ENCODE measurements around the gene MRPS5.

The MRPS5 gene

DNA sequence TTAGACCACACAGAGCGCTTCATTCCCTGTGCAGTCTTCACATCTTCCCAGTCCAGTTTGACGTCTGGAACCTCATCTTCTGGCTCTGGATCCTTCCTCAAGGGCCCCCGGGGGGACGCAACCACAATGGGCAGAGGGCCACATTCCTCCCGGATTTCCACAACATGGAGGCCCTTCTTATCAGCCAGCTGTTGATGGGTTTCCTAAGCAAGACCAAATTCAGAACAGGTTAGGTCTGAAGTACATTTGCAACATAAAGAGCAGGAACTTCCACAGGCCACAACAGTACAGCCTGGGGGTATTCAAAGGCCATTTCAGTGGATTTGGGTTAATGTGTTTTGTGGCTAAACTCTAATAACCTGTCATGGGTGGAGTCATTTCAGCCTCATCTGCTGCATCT lies 34.2 kb downstream of the MRPS5 start:
- TF ChIP-seq CTCF (IDR thresholded peaks at IDR 0.05; ENCODE audit: borderline replicate concordance, extremely low read depth, low read length, poor library complexity, severe bottlenecking) (no peak), EZH2 (IDR thresholded peaks at IDR 0.05; ENCODE audit: borderline replicate concordance, low read depth, low read length, severe bottlenecking) (no peak)
- H3K4me1 ChIP-seq (ENCODE audit: insufficient read depth, low read length): no peaks in the 10 kb centered on the region
- peaks cover 9% of the 10 kb centered on the region; the same call in 1 of the 2 replicates for H4K20me1 ChIP-seq (ENCODE audit: insufficient read depth, low read length)
- H3K9me3 ChIP-seq (ENCODE audit: insufficient read depth, low read length, severe bottlenecking): no peaks in the 10 kb centered on the region
- no peak overlapping the region for H3K9ac ChIP-seq (ENCODE audit: low read depth, low read length)
- H3K27me3 ChIP-seq (ENCODE audit: insufficient read depth, low read length, poor library complexity): no peaks in the 10 kb centered on the region
- H3K27ac ChIP-seq (ENCODE audit: low read length): no peak overlapping the region
- ATAC-seq (ENCODE audit: insufficient read depth, low read depth) (no peak), DNase-seq (no peak)
- no peak overlapping the region for H2AFZ ChIP-seq (ENCODE audit: low read depth, low read length)
- no peak overlapping the region for H3K4me2 ChIP-seq (ENCODE audit: insufficient read depth, low read length)
- no peak overlapping the region for H3K4me3 ChIP-seq (ENCODE audit: low read depth in 1 of 2, low read length in 2 of 2)
- H3K79me2 ChIP-seq (ENCODE audit: insufficient read depth, low read length): no peaks in the 10 kb centered on the region
- peaks cover 69% of the 10 kb centered on the region for H3K36me3 ChIP-seq (ENCODE audit: insufficient read depth, low read length)

DNA sequence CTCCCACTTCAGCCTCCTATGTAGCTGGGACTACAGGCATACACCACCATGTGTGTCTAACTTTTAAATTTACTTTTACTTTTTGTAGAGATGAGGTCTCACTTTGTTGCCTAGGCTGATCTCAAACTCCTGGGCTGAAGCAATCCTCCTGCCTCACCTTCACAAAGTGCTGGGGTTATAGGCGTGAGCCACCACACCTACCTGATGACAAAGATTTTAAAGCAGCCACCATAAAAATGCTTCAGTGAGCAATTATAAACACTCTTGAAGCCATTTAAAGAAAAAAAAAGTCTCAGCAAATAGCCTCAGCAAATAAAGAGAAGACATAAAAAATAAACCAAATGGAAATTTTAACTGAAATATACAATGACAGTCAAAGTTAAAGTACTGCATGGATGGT lies 35.6 kb downstream of the MRPS5 start:
- Histone ChIP-seq H4K20me1 (ENCODE audit: insufficient read depth, low read length) (no peaks in the 10 kb centered on the region), H3K4me1 (ENCODE audit: insufficient read depth, low read length) (no peaks in the 10 kb centered on the region), H3K9ac (ENCODE audit: low read depth, low read length) (no peak overlapping the region), H3K36me3 (ENCODE audit: insufficient read depth, low read length) (peaks cover 56% of the 10 kb centered on the region), H3K27me3 (ENCODE audit: insufficient read depth, low read length, poor library complexity) (no peaks in the 10 kb centered on the region), H3K27ac (ENCODE audit: low read length) (no peak overlapping the region), H3K4me2 (ENCODE audit: insufficient read depth, low read length) (no peak overlapping the region), H3K9me3 (ENCODE audit: insufficient read depth, low read length, severe bottlenecking) (no peaks in the 10 kb centered on the region), H3K4me3 (ENCODE audit: low read depth in 1 of 2, low read length in 2 of 2) (no peak overlapping the region), H3K79me2 (ENCODE audit: insufficient read depth, low read length) (no peaks in the 10 kb centered on the region), H2AFZ (ENCODE audit: low read depth, low read length) (no peak overlapping the region)
- TF ChIP-seq EZH2 (IDR thresholded peaks at IDR 0.05; ENCODE audit: borderline replicate concordance, low read depth, low read length, severe bottlenecking) (no peak), CTCF (IDR thresholded peaks at IDR 0.05; ENCODE audit: borderline replicate concordance, extremely low read depth, low read length, poor library complexity, severe bottlenecking) (no peak)
- DNase-seq (no peak), ATAC-seq (ENCODE audit: insufficient read depth, low read depth) (no peak)

GRCh38 chr2:95082477-95082876 lies 39.1 kb downstream of the MRPS5 start:
- ATAC-seq (ENCODE audit: insufficient read depth, low read depth) (no peak), DNase-seq (no peak)
- no peak overlapping the region for H3K9ac ChIP-seq (ENCODE audit: low read depth, low read length)
- no peak overlapping the region for H3K4me3 ChIP-seq (ENCODE audit: low read depth in 1 of 2, low read length in 2 of 2)
- H3K27me3 ChIP-seq (ENCODE audit: insufficient read depth, low read length, poor library complexity): no peaks in the 10 kb centered on the region
- H3K79me2 ChIP-seq (ENCODE audit: insufficient read depth, low read length): no peaks in the 10 kb centered on the region
- no peaks in the 10 kb centered on the region for H4K20me1 ChIP-seq (ENCODE audit: insufficient read depth, low read length)
- H3K9me3 ChIP-seq (ENCODE audit: insufficient read depth, low read length, severe bottlenecking): no peaks in the 10 kb centered on the region
- H3K4me2 ChIP-seq (ENCODE audit: insufficient read depth, low read length): no peak overlapping the region
- TF ChIP-seq EZH2 (IDR thresholded peaks at IDR 0.05; ENCODE audit: borderline replicate concordance, low read depth, low read length, severe bottlenecking) (no peak), CTCF (IDR thresholded peaks at IDR 0.05; ENCODE audit: borderline replicate concordance, extremely low read depth, low read length, poor library complexity, severe bottlenecking) (no peak)
- peaks cover 7% of the 10 kb centered on the region for H3K4me1 ChIP-seq (ENCODE audit: insufficient read depth, low read length)
- no peak overlapping the region for H2AFZ ChIP-seq (ENCODE audit: low read depth, low read length)
- H3K36me3 ChIP-seq (ENCODE audit: insufficient read depth, low read length): peaks cover 27% of the 10 kb centered on the region
- H3K27ac ChIP-seq (ENCODE audit: low read length): no peak overlapping the region

DNA sequence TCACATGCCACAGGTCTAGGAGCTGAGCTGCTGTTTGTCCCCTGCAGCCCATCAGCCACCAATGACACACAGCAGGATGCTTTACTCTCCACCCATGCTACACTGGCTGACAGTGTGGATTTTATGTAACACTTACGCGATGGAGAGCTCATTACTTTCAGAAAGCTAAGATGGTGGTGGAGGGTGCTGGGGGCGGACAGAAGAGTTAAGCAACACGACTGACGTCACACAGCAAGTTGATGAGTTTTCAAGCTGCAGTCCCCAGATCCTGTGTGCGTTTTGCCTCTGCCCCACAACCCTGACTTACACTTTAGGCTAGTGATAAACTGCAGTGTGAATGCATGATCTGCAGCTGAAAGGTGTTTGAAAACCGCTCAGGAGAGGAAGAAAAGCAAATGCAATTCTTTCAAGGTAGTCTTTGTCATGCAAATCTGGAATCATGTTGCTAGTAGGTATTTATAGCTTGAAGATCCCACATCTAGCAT lies 42.4 kb downstream of the MRPS5 start:
- no peak for DNase-seq
- H3K4me3 ChIP-seq (ENCODE audit: low read depth in 1 of 2, low read length in 2 of 2): no peak overlapping the region
- no peak overlapping the region for H2AFZ ChIP-seq (ENCODE audit: low read depth, low read length)
- H4K20me1 ChIP-seq (ENCODE audit: insufficient read depth, low read length): no peaks in the 10 kb centered on the region
- ATAC-seq (ENCODE audit: insufficient read depth, low read depth): no peak
- H3K9ac ChIP-seq (ENCODE audit: low read depth, low read length): no peak overlapping the region
- H3K4me2 ChIP-seq (ENCODE audit: insufficient read depth, low read length): no peak overlapping the region
- TF ChIP-seq EZH2 (IDR thresholded peaks at IDR 0.05; ENCODE audit: borderline replicate concordance, low read depth, low read length, severe bottlenecking): no peak
- TF ChIP-seq CTCF (IDR thresholded peaks at IDR 0.05; ENCODE audit: borderline replicate concordance, extremely low read depth, low read length, poor library complexity, severe bottlenecking): no peak
- H3K9me3 ChIP-seq (ENCODE audit: insufficient read depth, low read length, severe bottlenecking): no peaks in the 10 kb centered on the region
- H3K27me3 ChIP-seq (ENCODE audit: insufficient read depth, low read length, poor library complexity): no peaks in the 10 kb centered on the region
- H3K27ac ChIP-seq (ENCODE audit: low read length): no peak overlapping the region
- H3K4me1 ChIP-seq (ENCODE audit: insufficient read depth, low read length): peaks cover 40% of the 10 kb centered on the region
- H3K79me2 ChIP-seq (ENCODE audit: insufficient read depth, low read length): peaks cover 15% of the 10 kb centered on the region
- H3K36me3 ChIP-seq (ENCODE audit: insufficient read depth, low read length): no peaks in the 10 kb centered on the region; the same call in 1 of the 2 replicates
